SK-N-SH (cell line): ENCODE data around the gene AFF3. TPM values are rescaled to one million over a fixed set of nuclear protein-coding genes. Genes with fewer than 3 reads are reported as not detected.
"Not testable (repeated sequence)": the region's sequence is repeated elsewhere in the genome, so short reads cannot be mapped to it uniquely, and the experiment has no call there.

ENCODE experiments used
- CTCF ChIA-PET: fragments of 300-600, 350-600 bp; formaldehyde crosslinking; extraction: SDS; loops from one replicate; lab custom pipeline; 2021; lab: Yijun Ruan, JAX
- POLR2A ChIA-PET: fragments of 350-600 bp; sonication (Branson Sonifier 250); formaldehyde crosslinking; extraction: SDS; loops from one replicate; lab custom pipeline; 2020; ENCODE audit warnings: antibody characterized with exemption, inconsistent platforms; lab: Yijun Ruan, JAX
- DNase-seq: peaks from one replicate; pipeline ENCODE4 v3.0.0; 2012
- H2AFZ ChIP-seq: fragments of 200-600 bp; sonication (generic); 2 replicates; pipeline ENCODE4 v1.8.1; 2016; ENCODE audit warnings: antibody characterized with exemption, mild to moderate bottlenecking, low read depth
- H3F3A ChIP-seq: fragments of 200-600 bp; sonication (generic); replicated peaks from 2 replicates; pipeline ENCODE3; 2016; ENCODE audit warnings: antibody characterized with exemption, mild to moderate bottlenecking; ENCODE audit not compliant: insufficient read depth
- H3K27ac ChIP-seq, 2 experiments: fragments of 200-500 bp in 1 of 2; fragments of 200-600 bp in 1 of 2; sonication (Bioruptor generic) in 1 of 2; sonication (generic), shearing (Covaris generic) in 1 of 2; 2 replicates each; pipeline versions ENCODE4 v1.5.1 to v1.6.1; 2014 to 2016; ENCODE audit warnings: low read depth in 2 of 2, inconsistent platforms in 1 of 2, low read length in 1 of 2, mild to moderate bottlenecking in 1 of 2, mixed read lengths in 1 of 2
- H3K27me3 ChIP-seq: fragments of 200-600 bp; sonication (generic), shearing (Covaris generic); 2 replicates; pipeline ENCODE4 v1.6.1; 2016; ENCODE audit warnings: mixed run types; ENCODE audit not compliant: insufficient read depth
- H3K36me3 ChIP-seq, 2 experiments: fragments of 200-500 bp in 1 of 2; fragments of 200-600 bp in 1 of 2; sonication (Bioruptor generic) in 1 of 2; sonication (generic) in 1 of 2; replicated peaks in 1 of 2; 2 replicates each; pipeline versions ENCODE3 to v1.5.1; 2014 to 2016; ENCODE audit warnings: low read length in 1 of 2, mild to moderate bottlenecking in 1 of 2; ENCODE audit not compliant: insufficient read depth in 2 of 2, control insufficient read depth in 1 of 2
- H3K4me1 ChIP-seq, 2 experiments: fragments of 200-500 bp in 1 of 2; fragments of 200-600 bp in 1 of 2; sonication (Bioruptor generic) in 1 of 2; sonication (generic), shearing (Covaris generic) in 1 of 2; 2 replicates each; pipeline versions ENCODE4 v1.5.1 to v1.6.1; 2014 to 2016; ENCODE audit warnings: low read depth in 1 of 2, low read length in 1 of 2, mixed run types in 1 of 2; ENCODE audit not compliant: insufficient read depth in 2 of 2, control insufficient read depth in 1 of 2
- H3K4me2 ChIP-seq: fragments of 200-600 bp; sonication (generic), shearing (Covaris generic); 2 replicates; pipeline ENCODE4 v1.6.1; 2017; ENCODE audit warnings: mixed run types
- H3K4me3 ChIP-seq, 2 experiments: fragments of 200-500 bp in 1 of 2; fragments of 200-600 bp in 1 of 2; sonication (Bioruptor generic) in 1 of 2; sonication (generic), shearing (Covaris generic) in 1 of 2; 2 replicates each; pipeline versions ENCODE4 v1.5.1 to v1.8.1; 2014 to 2016; ENCODE audit warnings: low read depth in 2 of 2, inconsistent platforms in 1 of 2, low read length in 1 of 2, mild to moderate bottlenecking in 1 of 2, mixed read lengths in 1 of 2, moderate library complexity in 1 of 2
- H3K79me2 ChIP-seq: fragments of 200-600 bp; sonication (generic); 2 replicates; pipeline ENCODE4 v1.8.1; 2017; ENCODE audit warnings: mild to moderate bottlenecking; ENCODE audit not compliant: insufficient read depth
- H3K9ac ChIP-seq: fragments of 200-600 bp; sonication (generic); 2 replicates; pipeline ENCODE4 v1.6.1; 2017; ENCODE audit warnings: mixed run types
- H3K9me2 ChIP-seq: fragments of 200-600 bp; sonication (generic); 2 replicates; pipeline ENCODE4 v1.6.1; 2017; ENCODE audit warnings: mixed run types
- H3K9me3 ChIP-seq: fragments of 200-600 bp; sonication (generic); 2 replicates; pipeline ENCODE4 v1.6.1; 2017; ENCODE audit warnings: mixed run types, mild to moderate bottlenecking, moderate library complexity
- H4K20me1 ChIP-seq: fragments of 200-600 bp; sonication (generic); 2 replicates; pipeline ENCODE4 v1.6.1; 2017; ENCODE audit warnings: mild to moderate bottlenecking, mixed run types; ENCODE audit not compliant: insufficient read depth
- CHD2 ChIP-seq: fragments of 150-350 bp; IDR thresholded peaks from 2 replicates; pipeline ENCODE4 v1.6.1; 2018; ENCODE audit warnings: low read length; ENCODE audit not compliant: partially characterized antibody
- CTCF ChIP-seq: fragments of 200-600 bp; sonication (generic); IDR thresholded peaks from 2 replicates; pipeline ENCODE4 v1.6.1; 2017; ENCODE audit warnings: antibody characterized with exemption, mild to moderate bottlenecking, moderate library complexity
- ELF1 ChIP-seq: IDR thresholded peaks from 2 replicates; pipeline ENCODE4 v1.4.0; 2012
- EP300 ChIP-seq, 2 experiments: IDR thresholded peaks; 2 replicates each; pipeline versions ENCODE4 v1.4.0 to v1.6.1; 2012; ENCODE audit warnings: borderline replicate concordance in 1 of 2, low read depth in 1 of 2, low read length in 1 of 2
- FOXM1 ChIP-seq: IDR thresholded peaks from 2 replicates; pipeline ENCODE4 v1.4.0; 2012; ENCODE audit warnings: low read depth, mild to moderate bottlenecking
- GABPA ChIP-seq: IDR thresholded peaks from 2 replicates; pipeline ENCODE4 v1.4.0; 2012; ENCODE audit warnings: low read depth, mild to moderate bottlenecking
- GATA2 ChIP-seq: sonication (generic); formaldehyde crosslinking; IDR thresholded peaks from 2 replicates; pipeline ENCODE4 v1.5.0; 2020; ENCODE audit warnings: mild to moderate bottlenecking, missing genetic modification reagents
- IRF3 ChIP-seq: fragments of 150-350 bp; IDR thresholded peaks from 2 replicates; pipeline ENCODE4 v1.6.1; 2016; ENCODE audit warnings: mild to moderate bottlenecking, low read depth, low read length
- MEF2A ChIP-seq: IDR thresholded peaks from 2 replicates; pipeline ENCODE4 v1.4.0; 2012; ENCODE audit warnings: low read depth, borderline replicate concordance
- NFIC ChIP-seq: IDR thresholded peaks from 2 replicates; pipeline ENCODE4 v1.4.0; 2012; ENCODE audit warnings: borderline replicate concordance
- NRF1 ChIP-seq: IDR thresholded peaks from 2 replicates; pipeline ENCODE4 v1.6.1; 2012; ENCODE audit warnings: low read depth, mild to moderate bottlenecking, low read length
- PBX3 ChIP-seq: IDR thresholded peaks from 2 replicates; pipeline ENCODE4; 2012
- REST ChIP-seq: IDR thresholded peaks from 2 replicates; pipeline ENCODE4 v1.6.1; 2012; ENCODE audit warnings: mild to moderate bottlenecking, low read depth, low read length, moderate library complexity
- RFX5 ChIP-seq: IDR thresholded peaks from 2 replicates; pipeline ENCODE4 v1.6.1; 2012; ENCODE audit warnings: mild to moderate bottlenecking, improper control_type of control experiment, low read length
- SMC3 ChIP-seq: IDR thresholded peaks from 2 replicates; pipeline ENCODE4 v1.6.1; 2012; ENCODE audit warnings: low read depth, low read length, improper control_type of control experiment
- TAF1 ChIP-seq: IDR thresholded peaks from 2 replicates; pipeline ENCODE4 v1.6.1; 2012; ENCODE audit warnings: low read depth, mild to moderate bottlenecking, low read length, moderate library complexity, borderline replicate concordance
- YY1 ChIP-seq: IDR thresholded peaks from 2 replicates; pipeline ENCODE4 v1.4.0; 2012; ENCODE audit warnings: low read depth, mild to moderate bottlenecking
- WGBS: methylation state at CpG from one replicate; pipeline ENCODE4 v1.1.6; 2017; ENCODE audit warnings: low lambda C conversion rate; 5-methylcytosine and 5-hydroxymethylcytosine counted together
- polyA plus RNA-seq, 3 experiments: library from polyadenylated mRNA; depleted of rRNA; stranded (reverse); fragments of >200 nt; gene quantifications; 2 replicates each; pipeline ENCODE4 v1.2.3, GENCODE V29; 2012

Gene AFF3
- polyA plus RNA-seq, 1 of the 3 experiments (the other 2 are of a cell fraction): 0.36 TPM

GRCh38 chr2:99503662-99504416 lies 638.6 kb downstream of the AFF3 start:
- H3K9ac ChIP-seq, H3K9me3 ChIP-seq, H3K4me1 ChIP-seq, H3F3A ChIP-seq, H2AFZ ChIP-seq, H3K27ac ChIP-seq, H3K27me3 ChIP-seq, H3K4me2 ChIP-seq, H3K79me2 ChIP-seq, H3K9me2 ChIP-seq, H4K20me1 ChIP-seq, POLR2A ChIA-PET, DNase-seq, H3K4me3 ChIP-seq, H3K36me3 ChIP-seq: not testable (repeated sequence)
- WGBS: 82% methylated on average over 7 of the region's 8 CpGs
- CTCF ChIA-PET: interaction anchor here (1.4 kb wide), 2 partner anchors 9 to 13 kb away, joined by 3 to 4 read pairs; no protein-coding TSS in a partner anchor

- Histone ChIP-seq H3F3A (no peaks in the 10 kb centered on the region), H3K27me3 (no peaks in the 10 kb centered on the region; the same call in 1 of the 2 replicates), H3K9me3 (no peaks in the 10 kb centered on the region), H3K27ac (no peak overlapping the region), H3K9ac (no peak overlapping the region), H3K36me3 (no peaks in the 10 kb centered on the region), H3K9me2 (no peaks in the 10 kb centered on the region), H4K20me1 (no peaks in the 10 kb centered on the region), H3K4me2 (no peak overlapping the region), H3K4me3 (no peak overlapping the region), H2AFZ (no peak overlapping the region), H3K79me2 (no peaks in the 10 kb centered on the region), H3K4me1 (no peaks in the 10 kb centered on the region)
- no peak for TF ChIP-seq MEF2A
- TF ChIP-seq RFX5: no peak
- TF ChIP-seq ELF1: no peak
- no peak for TF ChIP-seq REST
- no peak for TF ChIP-seq TAF1
- no peak for TF ChIP-seq NRF1
- TF ChIP-seq GATA2 (CRISPR knock-in tag): no peak
- no peak for TF ChIP-seq CTCF
- TF ChIP-seq EP300 (IDR thresholded peaks at IDR 0.05; ENCODE audit: borderline replicate concordance in 1 of 2, low read depth in 1 of 2, low read length in 1 of 2): no peak
- no peak for TF ChIP-seq CHD2
- TF ChIP-seq NFIC: no peak
- TF ChIP-seq YY1: no peak
- TF ChIP-seq GABPA: no peak
- TF ChIP-seq FOXM1: no peak
- no peak for TF ChIP-seq IRF3
- no peak for TF ChIP-seq SMC3
- no peak for TF ChIP-seq PBX3
- CTCF ChIA-PET: no interaction called here
- DNase-seq: no peak
- POLR2A ChIA-PET: no interaction called here
- WGBS: 93% methylated on average over 2 of the region's 2 CpGs
Observed at GRCh38 chr2:99496021-99496420, 646.4 kb downstream of the AFF3 start.
